PC-9 (cell line): Measurements from ENCODE around the gene CCR9. TPM values are rescaled to one million over a fixed set of nuclear protein-coding genes. Genes with fewer than 3 reads are reported as not detected.
A peak's percentile ranks its signal among the peaks of the same experiment; 100 is the strongest.

ENCODE experiments used
- BruUV-seq: library from RNA; stranded (reverse); fragments of 400-500 nt; replicated peaks from 2 replicates; lab custom pipeline; 2021; lab: Mats Ljungman, UMichigan
- CTCF ChIA-PET: fragments of 300-600 bp; sonication (Branson Sonifier 250); formaldehyde crosslinking; loops from one replicate; lab custom pipeline; 2022; ENCODE audit warnings: antibody characterized with exemption; lab: Charles Lee
- POLR2A ChIA-PET: fragments of 300-600 bp; sonication (Branson Sonifier 250); formaldehyde crosslinking; loops from one replicate; lab custom pipeline; 2022; ENCODE audit warnings: antibody characterized with exemption; ENCODE audit not compliant: unreplicated experiment; lab: Charles Lee
- DNase-seq, 2 experiments: peaks; one replicate each; pipeline versions ENCODE4 v3.0.0 to v3.0.0-alpha.2; 2015 to 2022; ENCODE audit warnings: mixed read lengths in 1 of 2
- H2AFZ ChIP-seq: fragments of 200-600 bp; sonication (generic); 2 replicates; pipeline ENCODE4 v1.8.1; 2017; ENCODE audit warnings: antibody characterized with exemption
- H3F3A ChIP-seq: fragments of 200-600 bp; sonication (generic); 2 replicates; pipeline ENCODE4 v1.8.1; 2017; ENCODE audit warnings: antibody characterized with exemption, mild to moderate bottlenecking, low read depth; ENCODE audit not compliant: insufficient read depth
- H3K27ac ChIP-seq: fragments of 200-600 bp; sonication (generic); 2 replicates; pipeline ENCODE4 v1.6.1; 2016; ENCODE audit warnings: mixed run types
- H3K27me3 ChIP-seq: fragments of 200-600 bp; sonication (generic); 2 replicates; pipeline ENCODE4 v1.6.1; 2016; ENCODE audit warnings: low read depth, mixed run types; ENCODE audit not compliant: insufficient read depth
- H3K36me3 ChIP-seq: fragments of 200-600 bp; sonication (generic); 2 replicates; pipeline ENCODE4 v1.6.1; 2016; ENCODE audit warnings: low read depth, mixed run types
- H3K4me1 ChIP-seq: fragments of 200-600 bp; sonication (generic); replicated peaks from 2 replicates; pipeline ENCODE4 v1.6.1; 2016; ENCODE audit warnings: mixed run types; ENCODE audit not compliant: insufficient read depth
- H3K4me2 ChIP-seq: fragments of 200-600 bp; sonication (generic); 2 replicates; pipeline ENCODE4 v1.6.1; 2017; ENCODE audit warnings: mixed run types
- H3K4me3 ChIP-seq: fragments of 200-600 bp; sonication (generic); 2 replicates; pipeline ENCODE4 v1.6.1; 2016; ENCODE audit warnings: mixed run types
- H3K79me2 ChIP-seq: fragments of 200-600 bp; sonication (generic); 2 replicates; pipeline ENCODE4 v1.6.1; 2017; ENCODE audit warnings: low read depth, mixed run types
- H3K9me2 ChIP-seq: fragments of 200-600 bp; sonication (generic); 2 replicates; pipeline ENCODE4 v1.8.1; 2017; ENCODE audit warnings: mild to moderate bottlenecking; ENCODE audit not compliant: insufficient read depth
- H3K9me3 ChIP-seq: fragments of 200-600 bp; sonication (generic); 2 replicates; pipeline ENCODE4 v1.8.1; 2016; ENCODE audit warnings: low read depth; ENCODE audit not compliant: insufficient read depth
- H4K20me1 ChIP-seq: fragments of 200-600 bp; sonication (generic); 2 replicates; pipeline ENCODE4 v1.8.1; 2017; ENCODE audit not compliant: insufficient read depth
- EZH2 ChIP-seq: fragments of 200-600 bp; sonication (generic); IDR thresholded peaks from 2 replicates; pipeline ENCODE4 v1.8.0; 2017; ENCODE audit warnings: antibody characterized with exemption, low read depth
- intact Hi-C: fragments of 100-400 bp; cut with micrococcal nuclease; formaldehyde crosslinking; loops from one replicate; pipeline ENCODE4 v1.10.0; 2022; ENCODE audit not compliant: unreplicated experiment
- total RNA-seq: library from RNA; stranded (reverse); gene quantifications from 2 replicates; pipeline ENCODE4 v1.2.3, GENCODE V29; 2021
- TF ChIP-seq, protein P1 (sequence below): fragments of 200-600 bp; sonication (generic); conservative IDR thresholded peaks from 2 replicates; pipeline ENCODE4 v1.6.1; 2017; ENCODE audit warnings: mixed run types, antibody characterized with exemption, mild to moderate bottlenecking, moderate library complexity

Gene CCR9
- total RNA-seq, 1 experiment from 2014 or later, result not detected

- Histone ChIP-seq H4K20me1 (no peaks in the 10 kb centered on the region), H3K27ac (peak within 1 kb of the TSS; percentile 36), H3K9me2 (no peaks in the 10 kb centered on the region), H3K4me3 (peak within 1 kb of the TSS; percentile 93), H3K79me2 (peaks cover 25% of the 10 kb centered on the region), H3K9me3 (no peaks in the 10 kb centered on the region), H3F3A (no peaks in the 10 kb centered on the region), H3K4me2 (peak within 1 kb of the TSS; percentile 98), H3K4me1 (peaks cover 8% of the 10 kb centered on the region; the same call in 1 of the 2 replicates), H3K27me3 (no peaks in the 10 kb centered on the region; the same call in 1 of the 2 replicates), H2AFZ (peak within 1 kb of the TSS; percentile 94), H3K36me3 (no peaks in the 10 kb centered on the region)
- POLR2A ChIA-PET, result no interaction called here
- intact Hi-C loops, result loop anchor here (5.0 kb wide), 2 partner anchors 90 to 235 kb away; no protein-coding TSS in a partner anchor
- no TSS peak for BruUV-seq
- CTCF ChIA-PET, result no interaction called here
- no peak for TF ChIP-seq EZH2
- TF ChIP-seq, protein P1, sequence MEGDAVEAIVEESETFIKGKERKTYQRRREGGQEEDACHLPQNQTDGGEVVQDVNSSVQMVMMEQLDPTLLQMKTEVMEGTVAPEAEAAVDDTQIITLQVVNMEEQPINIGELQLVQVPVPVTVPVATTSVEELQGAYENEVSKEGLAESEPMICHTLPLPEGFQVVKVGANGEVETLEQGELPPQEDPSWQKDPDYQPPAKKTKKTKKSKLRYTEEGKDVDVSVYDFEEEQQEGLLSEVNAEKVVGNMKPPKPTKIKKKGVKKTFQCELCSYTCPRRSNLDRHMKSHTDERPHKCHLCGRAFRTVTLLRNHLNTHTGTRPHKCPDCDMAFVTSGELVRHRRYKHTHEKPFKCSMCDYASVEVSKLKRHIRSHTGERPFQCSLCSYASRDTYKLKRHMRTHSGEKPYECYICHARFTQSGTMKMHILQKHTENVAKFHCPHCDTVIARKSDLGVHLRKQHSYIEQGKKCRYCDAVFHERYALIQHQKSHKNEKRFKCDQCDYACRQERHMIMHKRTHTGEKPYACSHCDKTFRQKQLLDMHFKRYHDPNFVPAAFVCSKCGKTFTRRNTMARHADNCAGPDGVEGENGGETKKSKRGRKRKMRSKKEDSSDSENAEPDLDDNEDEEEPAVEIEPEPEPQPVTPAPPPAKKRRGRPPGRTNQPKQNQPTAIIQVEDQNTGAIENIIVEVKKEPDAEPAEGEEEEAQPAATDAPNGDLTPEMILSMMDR, result no peak
- DNase-seq, result peak; percentile 87 to 92
Observed at GRCh38 chr3:45841757-45842491, 44.4 kb upstream of the CCR9 start, which contains the start of gene LZTFL1. Gene LZTFL1 (minus strand): TSS chr3:45842119. CDS start chr3:45841991, 128 bp downstream.

DNA sequence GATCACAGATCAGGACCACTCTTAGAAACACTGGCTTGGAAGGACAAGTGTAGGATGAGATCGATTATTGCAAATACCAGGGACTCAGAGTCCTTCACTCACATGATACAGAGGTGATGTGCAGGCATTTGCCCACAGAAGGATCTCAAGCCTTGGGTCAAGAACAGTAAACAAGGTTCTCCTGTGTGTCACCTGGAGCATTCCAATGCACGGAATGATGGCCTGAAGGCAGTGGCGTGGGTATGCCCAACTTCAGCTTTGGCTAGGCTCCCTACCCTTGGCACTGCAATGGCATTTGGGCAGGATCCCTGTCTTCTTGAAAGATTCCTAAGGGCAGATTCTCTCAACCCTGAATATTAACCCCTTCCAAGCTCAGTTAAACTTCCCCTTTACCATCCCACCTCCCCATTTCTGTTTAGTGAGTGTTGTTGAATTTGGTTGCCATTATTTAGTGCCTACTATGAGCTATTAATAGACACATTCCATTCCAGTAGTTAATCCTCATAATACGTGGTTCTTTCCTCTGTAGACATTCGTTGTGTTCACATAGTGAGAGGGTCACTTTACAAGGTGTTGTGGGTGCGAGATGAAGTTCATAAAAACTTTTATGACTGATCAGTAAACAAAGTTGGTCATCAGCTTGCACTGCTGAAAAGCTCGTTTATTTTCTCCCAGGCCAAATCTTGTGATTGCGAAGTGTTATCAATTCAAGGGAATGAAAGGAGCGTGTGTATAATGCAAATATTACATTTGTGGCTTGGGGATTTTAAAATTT is 43.3 kb upstream of the CCR9 start:
- no peaks in the 10 kb centered on the region for H3K9me2 ChIP-seq
- peak in 1 of 2 experiments; percentile 48 for DNase-seq
- H3K27ac ChIP-seq, result no peak overlapping the region
- H4K20me1 ChIP-seq, result no peaks in the 10 kb centered on the region
- no peaks in the 10 kb centered on the region for H3F3A ChIP-seq
- ChIA-PET CTCF (no interaction called here), POLR2A (no interaction called here)
- H3K27me3 ChIP-seq, result peaks cover 8% of the 10 kb centered on the region; the same call in 1 of the 2 replicates
- no peaks in the 10 kb centered on the region for H3K36me3 ChIP-seq
- TF ChIP-seq, protein P1, result no peak
- TF ChIP-seq EZH2, result no peak
- H3K4me3 ChIP-seq, result no peak overlapping the region
- peak overlapping the region; percentile 65; the same call in 1 of the 2 replicates for H2AFZ ChIP-seq
- H3K4me1 ChIP-seq, result peaks cover 8% of the 10 kb centered on the region; the same call in 1 of the 2 replicates
- no TSS peak for BruUV-seq
- no peaks in the 10 kb centered on the region for H3K9me3 ChIP-seq
- peak overlapping the region; percentile 98 for H3K4me2 ChIP-seq
- peaks cover 25% of the 10 kb centered on the region for H3K79me2 ChIP-seq
- intact Hi-C loops, result loop anchor here (5.0 kb wide), 2 partner anchors 89 to 234 kb away; no protein-coding TSS in a partner anchor

DNA sequence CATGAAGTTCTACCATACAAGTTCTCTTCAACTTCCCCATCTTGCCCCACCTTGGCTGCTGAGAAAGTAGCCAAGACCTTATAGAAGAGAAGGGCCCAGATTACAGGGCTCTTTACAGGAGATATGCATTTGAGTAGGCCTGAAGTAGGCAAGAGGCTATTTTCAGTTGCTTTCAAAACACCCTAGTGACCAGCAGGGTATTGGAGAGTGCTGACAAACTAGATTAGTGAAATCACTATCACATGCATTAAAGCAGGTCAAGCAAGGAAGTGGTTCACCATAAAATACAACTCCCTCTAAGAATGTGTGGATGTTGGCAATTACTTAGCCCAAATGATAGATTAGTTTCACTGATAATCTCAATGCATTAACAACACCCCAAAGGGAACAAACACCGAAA is 41.7 kb upstream of the CCR9 start:
- Histone ChIP-seq H3K4me3 (no peak overlapping the region), H3K9me3 (no peaks in the 10 kb centered on the region), H2AFZ (no peak overlapping the region), H4K20me1 (no peaks in the 10 kb centered on the region), H3K4me1 (peaks cover 8% of the 10 kb centered on the region; the same call in 1 of the 2 replicates), H3K4me2 (no peak overlapping the region), H3K9me2 (no peaks in the 10 kb centered on the region), H3K36me3 (no peaks in the 10 kb centered on the region), H3F3A (no peaks in the 10 kb centered on the region), H3K79me2 (peaks cover 21% of the 10 kb centered on the region), H3K27ac (no peak overlapping the region), H3K27me3 (peaks cover 19% of the 10 kb centered on the region; the same call in 1 of the 2 replicates)
- ChIA-PET CTCF (no interaction called here), POLR2A (no interaction called here)
- no TSS peak for BruUV-seq
- intact Hi-C loops, result loop anchor here (5.0 kb wide), 2 partner anchors 88 to 233 kb away; no protein-coding TSS in a partner anchor
- no peak for TF ChIP-seq EZH2
- TF ChIP-seq, protein P1, result no peak
- DNase-seq, result peak in 1 of 2 experiments; percentile 49
